Measurements from ENCODE around the gene MYO10. TPM values are rescaled to one million over a fixed set of nuclear protein-coding genes. Genes with fewer than 3 reads are reported as not detected.
"Not testable (repeated sequence)": the region's sequence is repeated elsewhere in the genome, so short reads cannot be mapped to it uniquely, and the experiment has no call there.

The MYO10 gene
- total RNA-seq, 1 experiment from 2014 or later: 202 TPM

- no peak for TF ChIP-seq CTCF (conservative IDR thresholded peaks at IDR 0.05; ENCODE audit: low read depth, low read length)
- no peak for TF ChIP-seq EZH2 (IDR thresholded peaks at IDR 0.05; ENCODE audit: borderline replicate concordance, low read depth, low read length, poor library complexity, severe bottlenecking)
- Histone ChIP-seq H3K27me3 (replicated peaks; ENCODE audit: insufficient read depth, low read depth, low read length, poor library complexity) (no peaks in the 10 kb centered on the region), H3K4me1 (ENCODE audit: insufficient read depth, low read length, poor library complexity, severe bottlenecking) (peaks cover 53% of the 10 kb centered on the region), H3K27ac (ENCODE audit: low read depth, low read length, poor library complexity, severe bottlenecking) (peak overlapping the region; percentile 53), H3K9me3 (ENCODE audit: low read depth, low read length, poor library complexity, severe bottlenecking) (no peaks in the 10 kb centered on the region), H3K36me3 (ENCODE audit: insufficient read depth, low read length, poor library complexity, severe bottlenecking) (peaks cover 7% of the 10 kb centered on the region), H3K4me3 (ENCODE audit: low read depth, low read length, poor library complexity, severe bottlenecking) (no peak overlapping the region)
- CTCF ChIA-PET: no interaction called here
- intact Hi-C loops (cut with micrococcal nuclease; ENCODE audit: unreplicated experiment): no loop called here
- POLR2A ChIA-PET (ENCODE audit: low non-redundant PET): no interaction called here
- DNase-seq (ENCODE audit: low spot score): no peak
- no TSS peak for BruUV-seq (replicated peaks)
Measured at GRCh38 chr5:16841416-16841815, 94.7 kb downstream of the MYO10 start.

GRCh38 chr5:16837305-16837704, 98.8 kb downstream of the MYO10 start:
- BruUV-seq (replicated peaks): no TSS peak
- TF ChIP-seq CTCF (conservative IDR thresholded peaks at IDR 0.05; ENCODE audit: low read depth, low read length): no peak
- no peak for TF ChIP-seq EZH2 (IDR thresholded peaks at IDR 0.05; ENCODE audit: borderline replicate concordance, low read depth, low read length, poor library complexity, severe bottlenecking)
- no peak for DNase-seq (ENCODE audit: low spot score)
- peaks cover 30% of the 10 kb centered on the region for H3K4me1 ChIP-seq (ENCODE audit: insufficient read depth, low read length, poor library complexity, severe bottlenecking)
- CTCF ChIA-PET: no interaction called here
- H3K36me3 ChIP-seq (ENCODE audit: insufficient read depth, low read length, poor library complexity, severe bottlenecking): no peaks in the 10 kb centered on the region
- no peak overlapping the region for H3K4me3 ChIP-seq (ENCODE audit: low read depth, low read length, poor library complexity, severe bottlenecking)
- POLR2A ChIA-PET (ENCODE audit: low non-redundant PET): no interaction called here
- H3K9me3 ChIP-seq (ENCODE audit: low read depth, low read length, poor library complexity, severe bottlenecking): no peaks in the 10 kb centered on the region
- intact Hi-C loops (cut with micrococcal nuclease; ENCODE audit: unreplicated experiment): no loop called here
- H3K27ac ChIP-seq (ENCODE audit: low read depth, low read length, poor library complexity, severe bottlenecking): no peak overlapping the region
- H3K27me3 ChIP-seq (replicated peaks; ENCODE audit: insufficient read depth, low read depth, low read length, poor library complexity): no peaks in the 10 kb centered on the region

- BruUV-seq (replicated peaks): no TSS peak
- no peak overlapping the region for H3K4me3 ChIP-seq (ENCODE audit: low read depth, low read length, poor library complexity, severe bottlenecking)
- CTCF ChIA-PET: no interaction called here
- no peaks in the 10 kb centered on the region for H3K36me3 ChIP-seq (ENCODE audit: insufficient read depth, low read length, poor library complexity, severe bottlenecking)
- no peak overlapping the region for H3K27ac ChIP-seq (ENCODE audit: low read depth, low read length, poor library complexity, severe bottlenecking)
- peaks cover 6% of the 10 kb centered on the region for H3K4me1 ChIP-seq (ENCODE audit: insufficient read depth, low read length, poor library complexity, severe bottlenecking)
- POLR2A ChIA-PET (ENCODE audit: low non-redundant PET): no interaction called here
- H3K27me3 ChIP-seq (replicated peaks; ENCODE audit: insufficient read depth, low read depth, low read length, poor library complexity): no peaks in the 10 kb centered on the region
- no peaks in the 10 kb centered on the region for H3K9me3 ChIP-seq (ENCODE audit: low read depth, low read length, poor library complexity, severe bottlenecking)
- no peak for DNase-seq (ENCODE audit: low spot score)
- intact Hi-C loops (cut with micrococcal nuclease; ENCODE audit: unreplicated experiment): no loop called here
- TF ChIP-seq CTCF (conservative IDR thresholded peaks at IDR 0.05; ENCODE audit: low read depth, low read length) (no peak), EZH2 (IDR thresholded peaks at IDR 0.05; ENCODE audit: borderline replicate concordance, low read depth, low read length, poor library complexity, severe bottlenecking) (no peak)
Measured at GRCh38 chr5:16834029-16834428, 102.1 kb downstream of the MYO10 start.

- POLR2A ChIA-PET (ENCODE audit: low non-redundant PET); CTCF ChIA-PET; BruUV-seq (replicated peaks): not testable (repeated sequence)
Measured at GRCh38 chr5:16831326-16831725, 104.8 kb downstream of the MYO10 start.

More at GRCh38 chr5:16831326-16831725, 104.8 kb downstream of the MYO10 start:
- H3K4me1 ChIP-seq (ENCODE audit: insufficient read depth, low read length, poor library complexity, severe bottlenecking): peaks cover 21% of the 10 kb centered on the region
- H3K27me3 ChIP-seq (replicated peaks; ENCODE audit: insufficient read depth, low read depth, low read length, poor library complexity); H3K27ac ChIP-seq (ENCODE audit: low read depth, low read length, poor library complexity, severe bottlenecking); intact Hi-C loops (cut with micrococcal nuclease; ENCODE audit: unreplicated experiment); H3K4me3 ChIP-seq (ENCODE audit: low read depth, low read length, poor library complexity, severe bottlenecking); H3K9me3 ChIP-seq (ENCODE audit: low read depth, low read length, poor library complexity, severe bottlenecking); DNase-seq (ENCODE audit: low spot score); H3K36me3 ChIP-seq (ENCODE audit: insufficient read depth, low read length, poor library complexity, severe bottlenecking): not testable (repeated sequence)

Data from A673 (cell line).